Stomach (tissue), 9 donors: ENCODE results near the gene LINC00305. TPM values are rescaled to one million over a fixed set of nuclear protein-coding genes. Genes with fewer than 3 reads are reported as not detected.

Experiments used
- DNase-seq, 2 donors: peaks; one replicate each; pipeline versions ENCODE4 v3.0.0 to v3.0.0-alpha.2; 2013 to 2019
- H3K27ac ChIP-seq, 5 donors: fragments of 200-600 bp in 4 of 5; sonication (generic) in 4 of 5; one replicate each; pipeline ENCODE4 v1.5.1; 2013 to 2019; ENCODE audit warnings: mild to moderate bottlenecking in 1 of 5, moderate library complexity in 1 of 5
- H3K27me3 ChIP-seq, 3 donors: fragments of 200-600 bp; sonication (generic); one replicate each; pipeline ENCODE4 v1.5.1; 2017 to 2019; ENCODE audit warnings: mixed run types in 1 of 3
- H3K36me3 ChIP-seq, 4 donors: fragments of 200-600 bp; sonication (generic); 1 replicate in 3 of 4; 2 replicates in 1 of 4; pipeline ENCODE4 v1.5.1; 2016 to 2019
- H3K4me1 ChIP-seq, 4 donors: fragments of 200-600 bp; sonication (generic); one replicate each; pipeline ENCODE4 v1.5.1; 2016 to 2019
- H3K4me3 ChIP-seq, 4 donors: fragments of 200-600 bp; sonication (generic) in 3 of 4; one replicate each; pipeline ENCODE4 v1.5.1; 2016 to 2019; ENCODE audit warnings: mild to moderate bottlenecking in 1 of 4
- H3K9me3 ChIP-seq, 4 donors: fragments of 200-600 bp; sonication (generic); one replicate each; pipeline ENCODE4 v1.5.1; 2016 to 2019
- CTCF ChIP-seq, 7 experiments: fragments of 450-650 bp in 4 of 7; fragments of 200-600 bp in 3 of 7; sonication (generic) in 3 of 7; IDR thresholded peaks; one replicate each; pipeline ENCODE4 v1.5.1; 2016 to 2019; ENCODE audit warnings: antibody characterized with exemption in 7 of 7, control low read depth in 2 of 7, mild to moderate bottlenecking in 1 of 7
- EP300 ChIP-seq: sonication (generic); formaldehyde crosslinking; IDR thresholded peaks from one replicate; pipeline ENCODE4 v1.6.1; 2017; ENCODE audit warnings: antibody characterized with exemption
- POLR2A ChIP-seq, 4 donors: fragments of 450-650 bp; IDR thresholded peaks; one replicate each; pipeline ENCODE4 v1.6.1; 2016; ENCODE audit warnings: antibody characterized with exemption in 4 of 4, control low read depth in 2 of 4, mild to moderate bottlenecking in 1 of 4, moderate library complexity in 1 of 4
- POLR2AphosphoS5 ChIP-seq, 3 donors: sonication (generic); formaldehyde crosslinking; IDR thresholded peaks; one replicate each; pipeline ENCODE4 v1.6.1; 2016; ENCODE audit warnings: antibody characterized with exemption in 3 of 3
- WGBS, 5 donors: extraction: QIAGEN DNeasy Blood & Tissue Kit in 3 of 5; methylation state at CpG; one replicate each; pipeline versions ENCODE4 v1.1.5 to v1.1.7; 2013 to 2018; 5-methylcytosine and 5-hydroxymethylcytosine counted together
- intact Hi-C: fragments of 100-400 bp; cut with DNase I; formaldehyde crosslinking; loops from one replicate; pipeline ENCODE4 v1.15.1; 2023; ENCODE audit warnings: low total_unique reads
- polyA plus RNA-seq, 3 donors: library from polyadenylated mRNA; stranded (reverse); fragments of 200-250 nt; gene quantifications; one replicate each; pipeline ENCODE4 v1.2.3, GENCODE V29; 2013
- total RNA-seq, 5 donors: library from RNA; depleted of rRNA; stranded (reverse); fragments of >200 nt; gene quantifications; one replicate each; pipeline versions ENCODE4 v1.1.0 to v1.2.3, GENCODE V29; 2014 to 2016
- donor health status: healthy with polysubstance abuse.
- donor health status: Bipolar disorder and iron deficiency.
- donor health status: healthy.

Gene LINC00305
- total and polyA plus RNA-seq, 8 donors = not detected

DNA sequence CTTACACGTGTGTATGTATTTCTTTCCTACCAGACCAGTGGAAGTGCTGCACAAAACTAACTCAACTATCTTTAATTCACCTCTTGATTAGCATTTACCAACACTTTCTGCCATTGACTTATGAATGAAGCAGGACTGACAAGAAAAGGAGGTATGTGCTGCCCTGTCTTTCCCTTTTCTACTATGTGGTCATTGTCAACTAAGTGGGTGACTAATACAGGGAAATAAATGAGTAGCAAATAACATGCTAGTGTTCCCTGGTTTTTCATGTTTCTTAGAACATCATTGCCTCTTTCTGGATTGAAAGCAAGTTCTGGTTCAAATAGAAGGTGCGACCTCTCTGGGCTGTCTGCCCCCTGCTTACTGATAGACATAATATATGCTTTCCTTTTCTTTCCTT is 58.0 kb downstream of the LINC00305 start:
- 60 to 73% (median 63%) methylated on average over 2 of the region's 2 CpGs for WGBS, 5 donors
- no peaks in the 10 kb centered on the region for H3K36me3 ChIP-seq
- DNase-seq = no peak
- H3K4me3 ChIP-seq = no peak overlapping the region
- intact Hi-C loops = no loop called here
- no peak overlapping the region for H3K27ac ChIP-seq
- no peak for TF ChIP-seq POLR2A (IDR thresholded peaks at IDR 0.05)
- no peak for TF ChIP-seq CTCF (IDR thresholded peaks at IDR 0.05)
- no peak for TF ChIP-seq POLR2AphosphoS5 (IDR thresholded peaks at IDR 0.05)
- TF ChIP-seq EP300 = no peak
- H3K4me1 ChIP-seq = no peaks in the 10 kb centered on the region
- no peaks in the 10 kb centered on the region for H3K27me3 ChIP-seq
- no peaks in the 10 kb centered on the region for H3K9me3 ChIP-seq

DNA sequence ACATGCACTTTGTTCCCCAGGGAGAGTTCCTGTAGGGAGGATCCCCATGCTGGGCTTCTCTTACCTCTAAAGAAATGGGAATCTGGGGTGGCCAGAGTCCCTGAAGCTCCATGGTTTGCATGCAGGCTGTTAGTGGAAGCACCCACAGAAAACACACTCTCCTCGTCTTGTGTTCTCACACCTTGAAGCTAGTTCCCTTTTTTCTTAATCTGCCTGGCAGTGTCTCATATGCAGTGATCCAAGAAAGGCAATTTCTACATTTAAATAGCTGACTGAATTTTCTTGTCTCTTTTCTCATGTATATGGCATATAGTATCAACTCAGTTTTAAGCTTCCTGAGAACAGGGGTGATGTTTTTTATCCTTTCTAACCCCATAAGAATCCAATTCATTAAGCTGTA is 65.0 kb downstream of the LINC00305 start:
- no peaks in the 10 kb centered on the region for H3K9me3 ChIP-seq
- TF ChIP-seq EP300 (no peak), POLR2AphosphoS5 (IDR thresholded peaks at IDR 0.05) (no peak), CTCF (IDR thresholded peaks at IDR 0.05) (no peak), POLR2A (IDR thresholded peaks at IDR 0.05) (no peak)
- H3K36me3 ChIP-seq = no peaks in the 10 kb centered on the region
- no peak overlapping the region for H3K27ac ChIP-seq
- intact Hi-C loops = no loop called here
- no peak for DNase-seq
- H3K4me3 ChIP-seq = no peak overlapping the region
- WGBS, 5 donors = 44 to 86% (median 84%) methylated on average over 1 of the region's 1 CpG
- H3K27me3 ChIP-seq = no peaks in the 10 kb centered on the region
- H3K4me1 ChIP-seq = no peaks in the 10 kb centered on the region

- no peaks in the 10 kb centered on the region for H3K9me3 ChIP-seq
- no peak for DNase-seq
- no peaks in the 10 kb centered on the region for H3K36me3 ChIP-seq
- intact Hi-C loops = no loop called here
- no peak overlapping the region for H3K4me3 ChIP-seq
- H3K4me1 ChIP-seq = no peaks in the 10 kb centered on the region
- no peak overlapping the region for H3K27ac ChIP-seq
- no peaks in the 10 kb centered on the region for H3K27me3 ChIP-seq
- TF ChIP-seq POLR2A (IDR thresholded peaks at IDR 0.05) (no peak), CTCF (IDR thresholded peaks at IDR 0.05) (no peak), EP300 (no peak), POLR2AphosphoS5 (IDR thresholded peaks at IDR 0.05) (no peak)
These were observed 66.4 kb downstream of the LINC00305 start for GRCh38 chr18:64082513-64082912.

DNA sequence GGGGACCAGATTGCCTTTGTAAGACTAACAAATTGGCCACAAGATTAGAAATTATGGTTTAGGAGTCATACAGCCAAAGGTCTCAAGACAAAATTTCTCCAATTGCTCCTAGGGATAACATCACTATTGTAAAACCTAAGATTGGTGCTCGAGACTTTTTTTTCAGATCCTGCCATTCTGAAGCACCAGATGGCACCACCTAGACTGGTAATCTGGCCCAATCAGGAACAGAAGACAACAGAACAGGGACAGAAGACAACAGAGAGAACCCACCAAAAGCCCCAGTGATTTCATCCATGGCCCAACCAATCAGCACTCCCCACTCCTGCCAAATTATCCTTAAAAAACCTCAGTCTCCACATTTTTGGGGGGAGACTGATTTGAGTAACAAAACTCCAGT is 66.8 kb downstream of the LINC00305 start:
- Histone ChIP-seq H3K27ac (no peak overlapping the region), H3K27me3 (no peaks in the 10 kb centered on the region), H3K36me3 (no peaks in the 10 kb centered on the region), H3K4me3 (no peak overlapping the region), H3K9me3 (no peaks in the 10 kb centered on the region), H3K4me1 (no peaks in the 10 kb centered on the region)
- no peak for DNase-seq
- WGBS, 5 donors = 59 to 91% (median 69%) methylated on average over 1 of the region's 1 CpG
- intact Hi-C loops = no loop called here
- TF ChIP-seq POLR2A (IDR thresholded peaks at IDR 0.05) = no peak
- TF ChIP-seq EP300 = no peak
- TF ChIP-seq CTCF (IDR thresholded peaks at IDR 0.05) = no peak
- TF ChIP-seq POLR2AphosphoS5 (IDR thresholded peaks at IDR 0.05) = no peak
